NCI-H345 treated with DMSO at 0.1 percent for 48 hours (cell line): ENCODE measurements around the gene BCR.

Experiments
- DNase-seq: peaks from one replicate; lab custom pipeline; 2025; ENCODE audit not compliant: unreplicated experiment; lab: John Stamatoyannopoulos, UW

The BCR gene

DNA sequence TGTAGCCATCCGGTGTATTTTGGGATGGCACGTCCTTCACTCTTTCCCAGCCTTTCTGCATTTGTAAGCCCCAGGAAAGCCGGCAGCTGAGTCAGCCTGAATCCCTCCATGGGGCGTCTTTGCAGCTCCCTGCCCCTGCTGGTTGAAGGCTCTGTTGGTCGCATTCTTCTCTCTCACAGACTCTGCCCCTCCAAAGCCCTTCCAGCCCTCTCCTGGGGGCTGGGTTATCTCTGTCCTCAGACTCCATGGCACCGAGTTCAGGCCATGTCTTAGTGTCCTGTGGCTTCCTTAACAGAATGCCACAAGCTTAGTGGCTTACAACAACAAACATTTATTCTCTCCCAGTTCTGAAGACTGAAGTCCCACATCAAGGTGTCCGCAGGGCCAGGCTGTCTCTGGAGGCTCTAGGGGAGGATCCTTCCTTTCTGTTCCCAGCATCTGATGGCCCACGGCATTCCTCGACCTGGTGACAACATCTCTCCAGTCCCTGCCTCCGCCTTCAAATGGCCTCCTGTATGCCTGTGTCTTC is 62.2 kb downstream of the BCR start:
- DNase-seq = no peak

DNA sequence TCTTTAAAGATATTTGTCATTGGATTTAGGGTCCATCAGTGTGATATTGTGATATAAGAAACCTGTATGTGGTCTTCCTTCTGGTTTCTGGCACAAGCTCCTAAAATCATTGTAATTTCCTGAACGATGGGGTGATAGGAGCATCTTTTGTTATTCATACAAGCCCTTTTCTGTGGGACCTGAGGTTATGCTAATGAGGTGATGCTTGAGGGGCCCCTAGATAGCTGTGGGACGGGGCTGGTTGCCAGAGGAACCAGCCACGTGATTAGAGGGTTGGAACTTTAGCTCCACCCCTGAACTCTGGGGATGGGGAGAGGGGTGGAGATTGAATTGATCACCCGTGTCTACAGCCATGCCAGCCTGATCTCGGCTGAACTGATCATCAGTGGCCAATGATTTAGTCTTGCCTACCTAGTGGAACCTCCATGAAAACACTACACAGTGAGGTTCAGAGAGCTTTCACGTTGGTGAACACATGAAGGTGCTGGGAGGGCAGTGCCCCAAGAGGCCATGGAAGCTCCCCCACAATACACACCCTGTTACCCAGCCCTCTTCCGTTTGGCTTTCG is 62.8 kb downstream of the BCR start:
- no peak for DNase-seq

DNA sequence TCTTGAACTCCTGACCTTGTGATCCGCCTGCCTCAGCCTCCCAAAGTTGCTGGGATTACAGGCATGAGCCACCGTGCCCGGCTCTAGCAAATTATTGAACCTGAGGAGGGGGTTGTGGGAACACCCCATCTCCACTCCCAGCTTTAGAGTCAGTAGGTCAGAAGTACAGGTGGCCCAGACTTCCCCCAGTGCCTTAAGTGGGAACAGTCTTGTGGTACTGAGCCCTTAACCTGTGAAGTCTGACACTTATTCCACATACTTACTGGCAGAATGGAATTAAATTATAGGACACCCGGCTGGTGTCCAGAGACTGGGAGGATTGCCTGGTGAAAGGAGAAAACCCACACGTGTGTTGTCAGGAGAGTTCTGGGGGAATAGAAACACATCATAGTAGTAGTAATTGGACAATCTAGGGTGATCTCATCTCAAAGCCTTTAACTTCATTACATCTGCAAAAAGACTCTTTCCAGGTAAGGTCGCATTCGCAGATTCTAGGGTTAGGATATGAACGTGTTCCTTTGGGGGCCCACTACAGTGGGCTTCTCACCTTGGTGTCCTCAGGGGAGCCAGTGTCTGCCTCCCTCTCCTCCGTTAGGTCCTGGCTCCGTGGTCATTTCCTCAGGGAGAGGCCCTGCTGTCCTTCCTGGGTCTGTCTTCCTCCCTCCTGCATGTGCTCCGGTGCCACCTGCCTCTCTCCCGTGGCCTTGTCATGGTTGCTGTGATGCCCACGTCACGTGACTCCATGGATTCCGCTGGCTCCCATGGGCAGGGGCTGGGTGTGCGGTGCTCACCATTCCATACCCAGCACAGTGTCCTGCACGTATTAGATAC is 63.8 kb downstream of the BCR start:
- DNase-seq = no peak

DNA sequence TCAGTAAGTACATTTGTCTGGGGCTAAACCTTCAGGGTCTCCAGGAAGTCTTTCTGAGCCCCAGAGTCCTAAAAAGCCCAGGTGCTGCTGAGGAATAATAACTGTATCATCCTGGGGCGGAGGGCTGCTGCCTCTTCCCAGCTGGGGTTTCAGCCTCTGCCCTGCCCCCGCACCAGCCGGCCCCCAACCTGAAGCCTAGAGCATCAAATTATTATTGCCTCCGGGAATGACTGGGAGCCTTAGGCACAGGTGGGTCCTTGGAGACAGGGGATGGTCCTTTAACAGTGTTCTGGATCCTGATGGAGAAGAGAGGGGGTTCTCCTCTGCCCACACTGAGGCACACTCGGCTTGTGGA is 64.4 kb downstream of the BCR start:
- no peak for DNase-seq

- no peak for DNase-seq
These were observed 64.9 kb downstream of the BCR start for GRCh38 chr22:23245045-23245798.

GRCh38 chr22:23245799-23246136 is 65.5 kb downstream of the BCR start:
- DNase-seq = no peak

- DNase-seq = no peak
These were observed 66.9 kb downstream of the BCR start for GRCh38 chr22:23246982-23247766.

DNA sequence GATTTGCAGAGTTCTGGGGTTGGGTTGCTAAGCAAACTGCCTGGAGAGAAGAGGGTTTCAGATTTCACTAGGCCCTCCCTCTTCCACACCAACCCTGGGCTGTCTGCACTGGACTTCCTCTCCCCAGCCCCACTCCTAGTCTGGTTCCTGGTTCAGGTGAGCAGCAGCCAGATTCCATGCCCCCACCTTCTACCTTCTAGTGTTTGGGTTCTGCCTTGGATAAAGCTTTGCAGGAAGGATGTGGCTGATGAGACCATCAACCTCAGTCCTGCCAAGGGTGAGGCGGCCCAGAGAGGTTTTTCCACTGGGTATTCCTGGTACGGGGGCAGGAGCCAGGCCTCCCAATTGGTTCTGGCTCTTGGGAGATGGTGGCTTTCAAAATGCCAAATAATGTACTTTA is 68.3 kb downstream of the BCR start:
- no peak for DNase-seq

GRCh38 chr22:23250056-23250784 is 69.9 kb downstream of the BCR start:
- no peak for DNase-seq

DNA sequence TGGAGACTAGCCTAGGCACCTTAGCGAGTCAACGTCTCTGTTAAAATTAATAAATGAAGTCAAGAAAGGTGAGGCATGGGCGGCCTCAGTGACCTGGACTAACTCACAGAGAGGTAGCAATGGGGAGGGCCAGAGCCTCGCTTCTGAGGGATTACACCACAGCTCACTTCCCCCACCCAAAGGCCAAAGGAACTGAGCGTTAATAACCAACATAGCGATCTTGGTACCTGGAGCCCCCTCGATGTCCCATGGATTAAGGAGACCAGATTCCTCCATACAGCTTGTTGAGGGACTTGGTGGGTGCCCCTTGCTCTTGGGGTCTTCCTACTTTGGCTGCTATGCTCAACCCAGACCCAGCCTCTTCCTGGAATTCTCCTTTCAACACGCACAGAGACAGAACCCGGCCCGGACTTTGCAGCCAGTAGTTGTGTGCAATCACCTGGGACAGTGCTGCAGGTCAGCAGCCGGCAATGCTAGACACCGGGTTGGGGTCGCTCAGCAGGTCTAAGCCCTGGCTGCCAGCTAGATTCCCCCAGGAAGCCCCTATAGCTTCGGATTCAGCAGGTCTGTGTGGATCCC is 70.6 kb downstream of the BCR start:
- no peak for DNase-seq

GRCh38 chr22:23251445-23252093 is 71.3 kb downstream of the BCR start:
- no peak for DNase-seq

- no peak for DNase-seq
These were observed 73.3 kb downstream of the BCR start for GRCh38 chr22:23253475-23254055.

DNA sequence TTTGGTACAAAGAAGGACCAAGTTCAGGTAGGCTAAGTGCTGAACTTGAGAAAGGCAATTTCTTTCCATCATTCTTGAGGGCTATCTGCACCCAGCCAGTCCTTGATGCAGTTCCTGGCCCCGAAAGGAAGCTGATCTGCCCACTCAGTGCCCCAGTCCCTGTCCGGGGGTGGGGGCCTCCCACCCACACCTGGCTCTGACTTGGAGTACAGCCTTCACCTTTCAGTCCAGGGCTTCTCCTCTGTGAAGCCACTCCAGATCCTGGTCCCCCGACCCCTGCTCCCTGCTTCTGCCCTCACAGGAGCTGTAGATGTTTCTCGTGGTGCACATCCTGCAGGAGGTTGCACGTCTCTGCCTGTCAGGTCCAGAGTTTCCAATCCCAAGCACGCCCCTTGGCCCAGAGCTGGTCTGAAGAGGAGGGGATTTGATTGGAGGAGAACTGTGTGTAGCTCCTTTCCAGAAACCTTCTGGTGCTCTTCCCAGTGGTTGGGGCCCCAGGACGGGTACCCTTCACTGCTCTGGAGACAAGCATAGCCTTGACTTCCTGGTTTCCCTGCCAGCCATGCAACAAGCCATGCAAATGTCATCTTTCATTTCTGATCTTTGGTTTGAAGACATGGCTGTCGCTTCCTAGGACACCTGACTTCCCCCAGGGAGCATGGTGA is 75.3 kb downstream of the BCR start:
- DNase-seq = no peak

DNA sequence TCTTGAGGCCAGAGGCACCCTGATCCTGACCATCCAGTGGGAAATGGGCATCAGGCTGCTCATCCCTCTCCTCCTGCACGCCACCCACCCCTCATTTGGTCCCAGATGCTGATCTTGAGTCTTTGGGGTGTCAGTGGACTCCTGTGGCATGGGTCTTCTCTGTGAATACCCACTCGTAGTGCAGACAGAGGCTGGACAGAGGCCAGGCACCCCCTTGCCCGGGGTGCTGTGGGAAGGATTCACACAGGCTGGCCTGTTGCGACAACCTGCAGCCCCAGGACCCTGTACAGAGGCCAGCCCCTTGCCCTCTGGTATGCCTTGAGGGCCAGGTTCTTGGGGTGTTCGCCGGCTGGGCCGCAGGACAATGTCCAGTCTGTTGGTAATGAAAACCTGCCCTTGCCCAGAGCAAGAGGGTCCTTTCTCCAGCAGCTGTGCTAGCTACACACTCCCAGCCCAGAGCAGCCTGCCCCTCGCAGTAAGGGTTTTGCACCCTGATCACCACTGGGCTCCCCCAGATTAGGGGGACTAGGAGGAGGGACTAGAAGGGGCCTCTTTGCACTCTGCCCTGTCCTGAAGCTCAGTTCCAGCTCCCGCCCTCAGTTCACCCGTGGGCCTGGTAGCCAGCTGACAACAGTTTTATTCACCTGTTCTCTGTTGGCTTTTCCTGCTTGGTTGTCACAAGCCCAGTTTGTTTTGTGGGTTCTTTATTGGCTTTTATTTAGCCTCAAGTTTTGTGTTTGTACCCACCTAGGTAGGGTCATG is 76.0 kb downstream of the BCR start:
- no peak for DNase-seq

DNA sequence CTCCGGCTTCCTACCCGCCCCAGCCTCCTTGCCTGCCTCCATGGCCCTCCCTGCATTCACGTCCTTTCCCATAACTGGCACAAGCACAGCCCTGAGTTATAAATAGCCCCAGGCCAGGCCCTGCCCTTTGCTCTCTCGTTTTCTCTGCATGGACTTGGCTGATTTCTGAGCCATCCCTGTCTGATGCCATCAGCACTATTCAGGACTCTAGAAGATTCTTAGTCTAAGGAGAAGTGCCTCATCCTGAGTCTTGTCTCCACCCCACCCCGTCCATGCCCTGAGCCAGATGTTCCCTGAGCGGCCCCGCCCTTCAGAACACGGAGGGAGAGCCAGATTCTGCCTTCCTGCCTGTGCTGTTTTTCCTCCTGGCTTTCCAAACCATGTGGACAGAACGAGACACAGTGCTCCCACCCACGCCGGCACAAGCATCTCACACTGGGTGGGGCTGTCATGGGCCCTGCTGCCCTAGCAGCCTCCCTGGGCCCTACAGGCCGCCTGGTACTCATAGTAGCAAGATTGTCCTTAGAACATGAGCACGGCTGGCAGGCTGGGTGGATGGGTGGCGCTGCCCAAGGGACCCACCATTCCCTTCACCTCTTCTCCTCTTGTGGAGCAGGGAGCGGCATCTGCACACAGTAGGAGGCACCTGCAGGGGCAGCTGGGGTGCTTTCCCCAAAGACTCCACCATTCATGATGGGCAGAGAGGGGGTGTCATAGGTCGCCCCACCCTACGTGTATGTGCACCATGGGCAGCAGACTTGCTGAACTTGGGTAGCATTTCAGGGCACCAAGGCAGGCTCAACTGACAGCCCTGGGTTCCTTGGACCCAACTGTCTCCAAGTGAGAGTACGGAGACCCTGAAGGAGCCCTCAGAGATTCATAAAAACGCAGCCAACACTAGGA is 76.9 kb downstream of the BCR start:
- DNase-seq = no peak

GRCh38 chr22:23257889-23258825 is 77.8 kb downstream of the BCR start:
- no peak for DNase-seq
